ENCODE measurements around the gene ZNF775.

ZNF775 gene

DNA sequence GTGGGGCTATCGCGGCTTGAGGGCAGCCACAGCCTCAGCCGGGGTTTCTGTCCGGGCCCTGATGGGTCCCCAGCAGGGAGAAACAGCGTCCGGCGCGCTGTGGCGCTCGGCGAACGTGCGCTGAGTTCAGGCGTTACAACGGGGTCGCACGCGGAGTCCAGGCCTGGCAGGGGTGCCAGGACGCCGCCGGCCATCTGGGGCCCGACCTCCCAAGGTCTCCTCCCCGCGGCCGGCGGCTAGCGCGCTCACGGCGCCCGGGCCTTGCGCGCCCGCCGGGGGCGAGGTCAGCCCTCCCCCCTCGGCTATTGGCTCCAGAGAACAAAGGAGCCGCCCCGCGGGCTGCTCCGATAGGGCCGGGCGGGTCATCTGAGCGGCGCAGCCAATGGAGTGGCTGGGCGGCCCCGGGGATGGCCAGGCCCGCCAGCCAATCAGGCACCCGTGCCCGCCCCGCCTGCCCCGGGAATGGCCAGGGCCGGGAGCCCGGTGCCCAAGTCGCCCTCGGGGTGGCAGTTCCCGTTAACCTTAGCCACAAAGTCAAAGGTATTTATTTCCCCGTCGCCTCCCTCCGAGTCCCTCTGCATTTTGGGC, at the start of gene ZNF775:
ZNF775 (plus strand) TSS at position 478 of the 588 bp plus-strand sequence. CDS start 9,141 bp downstream, outside the sequence.
- peak; percentile 86 for DNase-seq (ENCODE audit: low read depth)
- peak within 1 kb of the TSS; percentile 62 for H3K4me3 ChIP-seq (ENCODE audit: low read depth, low read length)
- TF ChIP-seq, protein P1, sequence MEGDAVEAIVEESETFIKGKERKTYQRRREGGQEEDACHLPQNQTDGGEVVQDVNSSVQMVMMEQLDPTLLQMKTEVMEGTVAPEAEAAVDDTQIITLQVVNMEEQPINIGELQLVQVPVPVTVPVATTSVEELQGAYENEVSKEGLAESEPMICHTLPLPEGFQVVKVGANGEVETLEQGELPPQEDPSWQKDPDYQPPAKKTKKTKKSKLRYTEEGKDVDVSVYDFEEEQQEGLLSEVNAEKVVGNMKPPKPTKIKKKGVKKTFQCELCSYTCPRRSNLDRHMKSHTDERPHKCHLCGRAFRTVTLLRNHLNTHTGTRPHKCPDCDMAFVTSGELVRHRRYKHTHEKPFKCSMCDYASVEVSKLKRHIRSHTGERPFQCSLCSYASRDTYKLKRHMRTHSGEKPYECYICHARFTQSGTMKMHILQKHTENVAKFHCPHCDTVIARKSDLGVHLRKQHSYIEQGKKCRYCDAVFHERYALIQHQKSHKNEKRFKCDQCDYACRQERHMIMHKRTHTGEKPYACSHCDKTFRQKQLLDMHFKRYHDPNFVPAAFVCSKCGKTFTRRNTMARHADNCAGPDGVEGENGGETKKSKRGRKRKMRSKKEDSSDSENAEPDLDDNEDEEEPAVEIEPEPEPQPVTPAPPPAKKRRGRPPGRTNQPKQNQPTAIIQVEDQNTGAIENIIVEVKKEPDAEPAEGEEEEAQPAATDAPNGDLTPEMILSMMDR (IDR thresholded peaks at IDR 0.05; ENCODE audit: control insufficient read depth, extremely low read depth, insufficient read depth): no peak

DNA sequence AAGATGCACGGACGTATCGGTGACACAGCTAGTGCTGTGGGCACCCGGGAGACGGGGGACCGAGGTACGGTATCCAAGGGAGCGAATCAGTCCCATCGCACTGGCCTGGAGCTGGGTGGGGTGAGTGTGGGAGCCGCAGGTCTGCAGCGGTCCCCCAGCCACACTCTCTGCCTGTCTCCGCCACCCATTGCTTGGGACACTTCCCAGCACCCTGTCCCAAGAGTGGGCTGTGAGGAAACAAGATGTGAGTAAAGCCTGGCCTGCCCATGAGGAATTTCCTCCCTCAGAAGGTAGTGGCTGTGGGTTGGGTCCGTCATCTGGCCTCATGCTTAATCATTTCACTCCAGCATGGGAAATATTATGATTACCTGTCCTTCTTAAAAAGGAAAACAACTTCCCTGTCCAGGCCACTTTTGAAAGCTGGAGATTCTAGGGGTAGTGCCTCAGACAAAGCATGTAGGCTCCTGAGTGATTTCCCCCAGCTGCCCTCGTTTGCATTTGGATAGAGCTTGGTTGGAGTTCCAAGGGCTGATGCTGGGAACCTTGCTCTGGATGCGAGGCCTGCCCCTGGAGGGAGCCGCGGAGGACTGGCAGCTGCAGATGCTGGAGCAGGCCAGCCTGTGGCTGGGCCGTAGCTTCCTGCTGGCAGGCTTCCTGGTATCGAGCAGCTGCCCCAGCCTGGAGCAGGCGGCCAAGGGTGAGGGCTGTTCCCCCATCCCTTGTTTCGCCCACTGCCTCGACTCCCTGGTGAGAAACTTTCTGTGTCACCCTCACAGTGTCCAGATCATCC, 49.6 kb upstream of the ZNF775 start:
- H3K4me3 ChIP-seq (ENCODE audit: low read depth, low read length): no peak overlapping the region
- no peak for DNase-seq (ENCODE audit: low read depth)
- TF ChIP-seq, protein P1 (IDR thresholded peaks at IDR 0.05; ENCODE audit: control insufficient read depth, extremely low read depth, insufficient read depth): no peak

DNA sequence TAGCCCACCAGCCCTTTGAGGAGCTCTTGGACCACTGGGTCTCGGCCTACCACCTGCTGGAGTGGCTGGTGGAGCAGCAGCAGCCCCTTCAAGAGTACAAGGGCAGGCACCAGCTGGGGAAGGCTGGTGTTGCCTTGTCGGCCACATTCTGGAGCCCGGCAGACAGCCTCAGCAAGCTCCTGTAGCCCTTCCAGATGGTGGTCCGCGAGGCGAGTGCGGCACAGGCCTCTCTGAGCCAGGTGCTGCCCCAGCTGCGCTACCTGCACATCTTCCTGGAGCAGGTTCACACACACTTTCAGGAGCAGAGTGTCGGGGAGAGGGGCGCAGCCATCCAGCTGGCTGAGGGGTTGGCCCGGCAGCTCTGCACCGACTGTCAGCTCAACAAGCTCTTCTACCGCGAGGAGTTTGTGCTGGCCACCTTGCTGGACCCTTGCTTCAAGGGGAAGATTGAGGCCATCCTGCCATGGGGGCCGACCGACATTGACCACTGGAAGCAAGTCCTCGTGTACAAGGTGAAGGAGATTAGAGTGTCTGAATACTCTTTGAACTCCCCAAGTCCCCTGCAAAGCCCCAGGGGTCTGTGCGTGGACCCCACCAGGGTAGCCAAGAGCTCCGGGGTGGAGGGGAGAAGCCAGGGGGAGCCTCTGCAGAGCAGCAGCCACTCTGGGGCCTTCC, 48.8 kb upstream of the ZNF775 start:
- DNase-seq (ENCODE audit: low read depth): no peak
- no peak overlapping the region for H3K4me3 ChIP-seq (ENCODE audit: low read depth, low read length)
- TF ChIP-seq, protein P1 (IDR thresholded peaks at IDR 0.05; ENCODE audit: control insufficient read depth, extremely low read depth, insufficient read depth): no peak

DNA sequence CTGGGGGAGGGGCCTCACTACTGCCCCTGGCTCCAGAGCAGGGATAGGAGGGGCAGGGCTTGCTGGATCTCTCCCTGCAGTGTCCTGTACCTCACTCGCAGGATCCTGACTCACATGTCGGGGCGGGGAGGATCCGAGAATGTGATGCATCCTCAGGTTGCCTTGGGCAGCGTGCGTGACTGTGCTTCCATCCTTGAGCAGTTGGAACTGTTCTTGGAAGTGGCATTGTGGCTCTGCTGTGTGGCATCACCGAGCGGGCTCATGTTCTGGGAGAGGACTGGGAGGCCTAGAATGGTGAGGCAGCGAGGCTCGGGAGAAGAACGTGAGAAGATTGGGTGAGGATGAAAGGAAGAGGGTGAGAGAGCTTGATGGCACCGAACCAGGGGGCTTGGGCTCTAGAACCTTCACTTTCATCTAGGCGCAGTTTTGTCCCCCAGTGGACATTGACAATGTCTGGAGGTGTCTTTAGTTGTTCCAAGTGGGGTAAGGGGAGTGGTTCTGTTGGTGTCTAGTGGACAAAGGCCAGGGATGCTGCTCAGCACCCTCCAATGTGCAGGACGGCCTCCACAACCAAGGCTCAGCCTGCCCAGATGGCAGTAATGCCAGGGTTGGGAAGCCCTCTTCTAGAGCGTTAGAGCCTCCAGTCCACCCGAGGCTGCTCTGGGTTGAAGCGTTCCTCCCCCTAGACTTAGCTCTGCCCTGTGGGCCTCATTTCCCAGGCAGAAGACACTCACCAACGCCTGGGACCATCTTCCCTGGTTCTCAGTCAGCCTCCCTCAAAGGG, 46.1 kb upstream of the ZNF775 start:
- TF ChIP-seq, protein P1 (IDR thresholded peaks at IDR 0.05; ENCODE audit: control insufficient read depth, extremely low read depth, insufficient read depth): no peak
- no peak overlapping the region for H3K4me3 ChIP-seq (ENCODE audit: low read depth, low read length)
- DNase-seq (ENCODE audit: low read depth): no peak

DNA sequence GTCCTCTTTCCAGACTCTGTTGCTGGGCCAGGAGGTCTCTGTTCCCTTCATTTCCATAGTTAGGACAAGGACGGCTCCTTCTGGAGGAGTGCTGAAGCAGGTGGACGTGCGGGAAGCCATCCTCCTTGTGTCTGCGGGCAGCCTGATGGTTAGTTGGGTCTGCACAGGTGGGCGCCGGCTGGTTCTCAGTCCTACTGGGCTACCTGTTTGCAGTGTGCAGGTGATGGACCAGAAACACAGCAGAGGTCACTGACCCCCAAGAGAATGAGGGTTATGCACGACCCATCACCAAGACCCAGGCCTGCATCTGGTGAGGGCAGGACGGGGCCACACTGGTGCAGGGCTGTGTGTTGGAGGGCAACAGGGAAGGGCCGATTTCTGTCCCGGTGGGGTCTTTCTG, 45.5 kb upstream of the ZNF775 start:
- TF ChIP-seq, protein P1 (IDR thresholded peaks at IDR 0.05; ENCODE audit: control insufficient read depth, extremely low read depth, insufficient read depth): no peak

DNA sequence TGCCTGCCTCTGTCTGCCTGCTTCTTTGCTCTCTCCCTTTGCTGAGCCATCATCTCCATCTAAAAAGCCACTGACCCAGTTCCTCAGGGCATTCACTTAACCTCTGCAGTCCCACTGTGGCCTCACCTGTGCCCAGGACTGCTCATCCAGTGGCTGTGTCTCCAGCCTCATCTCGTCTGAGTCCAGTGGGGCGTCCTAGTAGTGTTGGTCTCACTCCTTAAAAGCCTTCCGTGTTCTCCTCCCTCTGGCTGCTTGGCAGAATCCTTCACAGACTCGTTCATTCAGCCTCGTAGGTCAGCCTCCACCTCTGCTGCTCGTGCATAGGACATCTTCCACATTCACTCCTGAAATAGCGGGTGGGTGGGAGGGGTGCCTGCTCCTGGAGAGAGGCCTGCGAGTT, 45.0 kb upstream of the ZNF775 start:
- TF ChIP-seq, protein P1 (IDR thresholded peaks at IDR 0.05; ENCODE audit: control insufficient read depth, extremely low read depth, insufficient read depth): no peak
- H3K4me3 ChIP-seq (ENCODE audit: low read depth, low read length): no peak overlapping the region
- no peak for DNase-seq (ENCODE audit: low read depth)

More for the DNA sequence above, 45.5 kb upstream of the ZNF775 start:
- H3K4me3 ChIP-seq (ENCODE audit: low read depth, low read length): no peak overlapping the region
- DNase-seq (ENCODE audit: low read depth): no peak
